PC-9 (cell line): ENCODE results near the gene PAGR1. TPM values are rescaled to one million over a fixed set of nuclear protein-coding genes. Genes with fewer than 3 reads are reported as not detected.
"Not testable (repeated sequence)": the region's sequence is repeated elsewhere in the genome, so short reads cannot be mapped to it uniquely, and the experiment has no call there.

ENCODE experiments used
- BruUV-seq: library from RNA; stranded (reverse); fragments of 400-500 nt; replicated peaks from 2 replicates; lab custom pipeline; 2021; lab: Mats Ljungman, UMichigan
- CTCF ChIA-PET: fragments of 300-600 bp; sonication (Branson Sonifier 250); formaldehyde crosslinking; loops from one replicate; lab custom pipeline; 2022; ENCODE audit warnings: antibody characterized with exemption; lab: Charles Lee
- POLR2A ChIA-PET: fragments of 300-600 bp; sonication (Branson Sonifier 250); formaldehyde crosslinking; loops from one replicate; lab custom pipeline; 2022; ENCODE audit warnings: antibody characterized with exemption; ENCODE audit not compliant: unreplicated experiment; lab: Charles Lee
- DNase-seq, 2 experiments: peaks; one replicate each; pipeline versions ENCODE4 v3.0.0 to v3.0.0-alpha.2; 2015 to 2022; ENCODE audit warnings: mixed read lengths in 1 of 2
- H2AFZ ChIP-seq: fragments of 200-600 bp; sonication (generic); 2 replicates; pipeline ENCODE4 v1.8.1; 2017; ENCODE audit warnings: antibody characterized with exemption
- H3F3A ChIP-seq: fragments of 200-600 bp; sonication (generic); 2 replicates; pipeline ENCODE4 v1.8.1; 2017; ENCODE audit warnings: antibody characterized with exemption, mild to moderate bottlenecking, low read depth; ENCODE audit not compliant: insufficient read depth
- H3K27ac ChIP-seq: fragments of 200-600 bp; sonication (generic); 2 replicates; pipeline ENCODE4 v1.6.1; 2016; ENCODE audit warnings: mixed run types
- H3K27me3 ChIP-seq: fragments of 200-600 bp; sonication (generic); 2 replicates; pipeline ENCODE4 v1.6.1; 2016; ENCODE audit warnings: low read depth, mixed run types; ENCODE audit not compliant: insufficient read depth
- H3K36me3 ChIP-seq: fragments of 200-600 bp; sonication (generic); 2 replicates; pipeline ENCODE4 v1.6.1; 2016; ENCODE audit warnings: low read depth, mixed run types
- H3K4me1 ChIP-seq: fragments of 200-600 bp; sonication (generic); replicated peaks from 2 replicates; pipeline ENCODE4 v1.6.1; 2016; ENCODE audit warnings: mixed run types; ENCODE audit not compliant: insufficient read depth
- H3K4me2 ChIP-seq: fragments of 200-600 bp; sonication (generic); 2 replicates; pipeline ENCODE4 v1.6.1; 2017; ENCODE audit warnings: mixed run types
- H3K4me3 ChIP-seq: fragments of 200-600 bp; sonication (generic); 2 replicates; pipeline ENCODE4 v1.6.1; 2016; ENCODE audit warnings: mixed run types
- H3K79me2 ChIP-seq: fragments of 200-600 bp; sonication (generic); 2 replicates; pipeline ENCODE4 v1.6.1; 2017; ENCODE audit warnings: low read depth, mixed run types
- H3K9me2 ChIP-seq: fragments of 200-600 bp; sonication (generic); 2 replicates; pipeline ENCODE4 v1.8.1; 2017; ENCODE audit warnings: mild to moderate bottlenecking; ENCODE audit not compliant: insufficient read depth
- H3K9me3 ChIP-seq: fragments of 200-600 bp; sonication (generic); 2 replicates; pipeline ENCODE4 v1.8.1; 2016; ENCODE audit warnings: low read depth; ENCODE audit not compliant: insufficient read depth
- H4K20me1 ChIP-seq: fragments of 200-600 bp; sonication (generic); 2 replicates; pipeline ENCODE4 v1.8.1; 2017; ENCODE audit not compliant: insufficient read depth
- CTCF ChIP-seq: fragments of 200-600 bp; sonication (generic); conservative IDR thresholded peaks from 2 replicates; pipeline ENCODE4 v1.6.1; 2017; ENCODE audit warnings: mixed run types, antibody characterized with exemption, mild to moderate bottlenecking, moderate library complexity
- EZH2 ChIP-seq: fragments of 200-600 bp; sonication (generic); IDR thresholded peaks from 2 replicates; pipeline ENCODE4 v1.8.0; 2017; ENCODE audit warnings: antibody characterized with exemption, low read depth
- intact Hi-C: fragments of 100-400 bp; cut with micrococcal nuclease; formaldehyde crosslinking; loops from one replicate; pipeline ENCODE4 v1.10.0; 2022; ENCODE audit not compliant: unreplicated experiment
- total RNA-seq: library from RNA; stranded (reverse); gene quantifications from 2 replicates; pipeline ENCODE4 v1.2.3, GENCODE V29; 2021

Gene PAGR1
- total RNA-seq, 1 experiment from 2014 or later, result 27.5 TPM

- Histone ChIP-seq H2AFZ (no peak overlapping the region), H3K79me2 (no peaks in the 10 kb centered on the region), H3K27me3 (no peaks in the 10 kb centered on the region), H3K4me3 (peak overlapping the region; percentile 5; the same call in 1 of the 2 replicates), H3K4me1 (peaks cover 91% of the 10 kb centered on the region), H3F3A (peaks cover 61% of the 10 kb centered on the region), H3K9me2 (no peaks in the 10 kb centered on the region), H3K9me3 (0 out of 2 replicates have a peak, but pooled peaks cover 4% of the 10 kb centered on the region), H3K4me2 (peak overlapping the region; percentile 57), H3K27ac (peak overlapping the region; percentile 53), H4K20me1 (no peaks in the 10 kb centered on the region), H3K36me3 (no peaks in the 10 kb centered on the region)
- ChIA-PET POLR2A (interaction anchor here (0.7 kb wide), 1 partner anchor 18 kb away, joined by 4 read pairs; no protein-coding TSS in a partner anchor), CTCF (interaction anchor here (0.6 kb wide), 2 partner anchors 15 to 1135 kb away, joined by 3 to 6 read pairs; no protein-coding TSS in a partner anchor)
- no peak for TF ChIP-seq CTCF
- no peak for TF ChIP-seq EZH2
- intact Hi-C loops, result no loop called here
- DNase-seq, result peak; percentile 95 to 96
- no TSS peak for BruUV-seq
These were observed 36.5 kb upstream of the PAGR1 start for GRCh38 chr16:29779474-29779873.

- DNase-seq, result peak; percentile 75 to 85
- peak overlapping the region; percentile 42 for H3K27ac ChIP-seq
- peak overlapping the region; percentile 53 for H3K4me2 ChIP-seq
- H3K9me2 ChIP-seq, intact Hi-C loops, H3K9me3 ChIP-seq, H2AFZ ChIP-seq, H4K20me1 ChIP-seq, H3K27me3 ChIP-seq, BruUV-seq, H3K79me2 ChIP-seq, H3K36me3 ChIP-seq: not testable (repeated sequence)
- POLR2A ChIA-PET, result interaction anchor here (0.6 kb wide), 1 partner anchor 84 kb away, joined by 3 read pairs; no protein-coding TSS in a partner anchor
- peaks cover 48% of the 10 kb centered on the region for H3F3A ChIP-seq
- CTCF ChIA-PET, result interaction anchor here (1.1 kb wide), 1 partner anchor 54 kb away, joined by 3 read pairs; no protein-coding TSS in a partner anchor
- H3K4me3 ChIP-seq, result peak overlapping the region; percentile 15; the same call in 1 of the 2 replicates
- peaks cover 62% of the 10 kb centered on the region for H3K4me1 ChIP-seq
These were observed 32.6 kb upstream of the PAGR1 start for GRCh38 chr16:29783094-29783953.

- no peak overlapping the region for H3K4me3 ChIP-seq
- ChIA-PET POLR2A (no interaction called here), CTCF (interaction anchor here (0.6 to 1.4 kb wide), 6 partner anchors 12 to 83 kb away, joined by 3 to 19 read pairs (median 4); no protein-coding TSS in a partner anchor)
- DNase-seq, result peak; percentile 44 to 55
- H3K4me2 ChIP-seq, result peak overlapping the region; percentile 53
- H3K4me1 ChIP-seq, result peaks cover 54% of the 10 kb centered on the region
- H3K9me2 ChIP-seq, result no peaks in the 10 kb centered on the region
- no peaks in the 10 kb centered on the region for H4K20me1 ChIP-seq
- no peaks in the 10 kb centered on the region for H3K27me3 ChIP-seq
- no peaks in the 10 kb centered on the region for H3K79me2 ChIP-seq
- TF ChIP-seq CTCF (no peak), EZH2 (no peak)
- no TSS peak for BruUV-seq
- H3K9me3 ChIP-seq, result 0 out of 2 replicates have a peak, but pooled peaks cover 4% of the 10 kb centered on the region
- H3F3A ChIP-seq, result peaks cover 39% of the 10 kb centered on the region
- peak overlapping the region; percentile 42 for H3K27ac ChIP-seq
- no peaks in the 10 kb centered on the region for H3K36me3 ChIP-seq
- no peak overlapping the region for H2AFZ ChIP-seq
- intact Hi-C loops, result no loop called here
These were observed 31.8 kb upstream of the PAGR1 start for GRCh38 chr16:29784157-29784556.
